SK-N-MC (cell line): Measurements from ENCODE around the gene CXCL17.

Experiments
- EZH2 ChIP-seq: fragments of 200-600 bp; sonication (generic); IDR thresholded peaks from one replicate; pipeline ENCODE4 v1.6.1; 2017; ENCODE audit warnings: antibody characterized with exemption
- FOXP2 ChIP-seq: optimal IDR thresholded peaks from 2 replicates; pipeline ENCODE3; 2011; ENCODE audit warnings: mild to moderate bottlenecking, moderate library complexity; ENCODE audit not compliant: insufficient read depth; ENCODE audit errors: extremely low read length, control extremely low read depth
- POLR2AphosphoS5 ChIP-seq: IDR thresholded peaks from 2 replicates; pipeline ENCODE4 v1.6.1; 2012; ENCODE audit warnings: mild to moderate bottlenecking, low read depth, low read length, borderline replicate concordance

- TF ChIP-seq FOXP2 (no peak), EZH2 (no peak), POLR2AphosphoS5 (no peak)
Observed at GRCh38 chr19:42479736-42480135, 37.0 kb upstream of the CXCL17 start.
